Lung (tissue), 12 donors: Measurements from ENCODE around the gene KHK. TPM values are rescaled to one million over a fixed set of nuclear protein-coding genes. Genes with fewer than 3 reads are reported as not detected.

Experiments
- ATAC-seq: fragments of 200-7000 bp; cut with Tn5 transposase; one replicate; pipeline ENCODE4 v1.9.1; 2020; ENCODE audit warnings: moderate number of reproducible peaks; ENCODE audit not compliant: insufficient read depth, low FRiP score
- DNase-seq, 3 donors: peaks; one replicate each; pipeline ENCODE4 v3.0.0-alpha.2; 2013 to 2017
- H3K27ac ChIP-seq, 2 donors: one replicate each; pipeline ENCODE4 v1.5.1; 2013; ENCODE audit warnings: mild to moderate bottlenecking in 2 of 2, moderate library complexity in 2 of 2, control low read depth in 1 of 2, inconsistent platforms in 1 of 2, low read depth in 1 of 2, low read length in 1 of 2
- H3K27me3 ChIP-seq, 3 donors: one replicate each; pipeline ENCODE4 v1.5.1; 2013; ENCODE audit warnings: low read length in 2 of 3; ENCODE audit not compliant: control insufficient read depth in 3 of 3, insufficient read depth in 3 of 3
- H3K36me3 ChIP-seq, 4 donors: one replicate each; pipeline ENCODE4 v1.5.1; 2013; ENCODE audit warnings: low read length in 4 of 4, mild to moderate bottlenecking in 1 of 4, moderate library complexity in 1 of 4; ENCODE audit not compliant: control insufficient read depth in 4 of 4, insufficient read depth in 4 of 4
- H3K4me1 ChIP-seq, 5 donors: one replicate each; pipeline ENCODE4 v1.5.1; 2013; ENCODE audit warnings: low read length in 5 of 5, mild to moderate bottlenecking in 2 of 5, moderate library complexity in 1 of 5; ENCODE audit not compliant: control insufficient read depth in 5 of 5, insufficient read depth in 5 of 5
- H3K4me3 ChIP-seq: one replicate; pipeline ENCODE4 v1.5.1; 2013; ENCODE audit warnings: mild to moderate bottlenecking, control low read depth, moderate library complexity
- H3K9ac ChIP-seq, 2 donors: one replicate each; pipeline ENCODE4 v1.5.1; 2013; ENCODE audit warnings: low read length in 2 of 2, control low read depth in 1 of 2; ENCODE audit not compliant: insufficient read depth in 1 of 2
- H3K9me3 ChIP-seq, 4 donors: one replicate each; pipeline ENCODE4 v1.5.1; 2013; ENCODE audit warnings: low read length in 3 of 4, mild to moderate bottlenecking in 1 of 4, moderate library complexity in 1 of 4; ENCODE audit not compliant: control insufficient read depth in 4 of 4, insufficient read depth in 3 of 4
- CTCF ChIP-seq: IDR thresholded peaks from 2 replicates; pipeline ENCODE4 v1.5.1; 2012; ENCODE audit warnings: mild to moderate bottlenecking; ENCODE audit errors: control extremely low read depth, extremely low read depth
- WGBS, 2 donors: extraction: QIAGEN DNeasy Blood & Tissue Kit; methylation state at CpG; one replicate each; pipeline ENCODE4 v1.1.7; 2013; 5-methylcytosine and 5-hydroxymethylcytosine counted together
- polyA plus RNA-seq, 2 donors: library from polyadenylated mRNA; stranded (reverse); fragments of 200-250 nt; gene quantifications; one replicate each; pipeline ENCODE4 v1.2.1, GENCODE V29; 2013
- total RNA-seq, 2 donors: library from RNA; depleted of rRNA in 1 of 2; stranded (reverse); fragments of >200 nt in 1 of 2; gene quantifications; one replicate each; pipeline ENCODE4 v1.2.1, GENCODE V29; 2014 to 2021
- donor health status: control.
- donor health status: control.
- donor health status: Bipolar disorder and iron deficiency.
- donor health status: healthy.
- donor health status: DM: yes; HTN: yes; CAD: no.

Gene KHK
- total and polyA plus RNA-seq, 4 donors: 1.6 to 7.6 (median 3.7) TPM

- TF ChIP-seq CTCF: no peak
- no peak for DNase-seq
Observed at GRCh38 chr2:27053321-27053720, 33.3 kb upstream of the KHK start.

GRCh38 chr2:27053776-27054175 is 32.8 kb upstream of the KHK start:
- DNase-seq: no peak
- Histone ChIP-seq H3K9me3 (no peaks in the 10 kb centered on the region), H3K9ac (no peak overlapping the region), H3K27ac (no peak overlapping the region), H3K27me3 (no peaks in the 10 kb centered on the region), H3K4me1 (peaks cover 0 to 16% (median 2%) of the 10 kb centered on the region in 5 donors), H3K36me3 (peaks cover 3 to 47% (median 34%) of the 10 kb centered on the region in 4 donors), H3K4me3 (no peak overlapping the region)
- no peak for TF ChIP-seq CTCF
- 84 to 90% methylated on average over 8 of the region's 8 CpGs for WGBS, 2 donors
- ATAC-seq: no peak

More at GRCh38 chr2:27053321-27053720, 33.3 kb upstream of the KHK start:
- H3K27ac ChIP-seq: no peak overlapping the region
- WGBS, 2 donors: 90 to 94% methylated on average over 11 of the region's 11 CpGs
- no peaks in the 10 kb centered on the region for H3K27me3 ChIP-seq
- no peak overlapping the region for H3K4me3 ChIP-seq
- no peak overlapping the region for H3K9ac ChIP-seq
- H3K36me3 ChIP-seq: peaks cover 3 to 43% (median 30%) of the 10 kb centered on the region in 4 donors
- no peaks in the 10 kb centered on the region for H3K9me3 ChIP-seq
- peaks cover 0 to 16% (median 2%) of the 10 kb centered on the region in 5 donors for H3K4me1 ChIP-seq
- no peak for ATAC-seq

- peaks cover 3 to 54% (median 42%) of the 10 kb centered on the region in 4 donors for H3K36me3 ChIP-seq
- no peak overlapping the region for H3K27ac ChIP-seq
- WGBS, 2 donors: 97% methylated on average over 11 of the region's 11 CpGs
- peaks cover 0 to 8% (median 2%) of the 10 kb centered on the region in 5 donors for H3K4me1 ChIP-seq
- H3K27me3 ChIP-seq: no peaks in the 10 kb centered on the region
- DNase-seq: no peak
- H3K9me3 ChIP-seq: no peaks in the 10 kb centered on the region
- no peak for ATAC-seq
- no peak overlapping the region for H3K9ac ChIP-seq
- H3K4me3 ChIP-seq: no peak overlapping the region
- TF ChIP-seq CTCF: no peak
Observed at GRCh38 chr2:27054721-27055120, 31.9 kb upstream of the KHK start.

DNA sequence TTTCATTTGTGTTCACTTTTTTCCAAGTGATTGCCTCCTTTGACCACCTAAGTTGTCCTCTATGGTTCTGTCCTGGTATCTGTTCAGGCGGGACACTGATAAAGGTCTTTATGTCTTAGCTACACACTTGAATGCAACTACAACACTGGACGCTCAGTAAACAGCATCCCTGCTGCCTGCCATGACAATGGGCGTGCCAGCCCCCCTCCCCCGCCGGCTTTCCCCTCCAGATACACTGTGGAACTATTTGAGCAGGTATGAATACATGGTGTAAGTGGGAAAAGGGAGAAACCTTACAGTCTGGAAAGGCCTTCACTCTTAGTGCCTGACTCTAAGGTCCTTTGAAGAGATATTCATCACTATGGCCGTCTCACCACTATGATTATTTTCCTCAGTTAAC is 29.4 kb upstream of the KHK start:
- Histone ChIP-seq H3K4me3 (no peak overlapping the region), H3K9me3 (no peaks in the 10 kb centered on the region), H3K27me3 (no peaks in the 10 kb centered on the region), H3K9ac (no peak overlapping the region), H3K36me3 (peaks cover 3 to 61% (median 47%) of the 10 kb centered on the region in 4 donors), H3K27ac (no peak overlapping the region), H3K4me1 (peaks cover 0 to 5% (median 0%) of the 10 kb centered on the region in 5 donors)
- no peak for ATAC-seq
- DNase-seq: no peak
- TF ChIP-seq CTCF: no peak
- 95 to 96% methylated on average over 6 of the region's 6 CpGs for WGBS, 2 donors
